Ishikawa (cell line): ENCODE data around the gene ZNF446.

Experiments
- CEBPB ChIP-seq: IDR thresholded peaks from 2 replicates; pipeline ENCODE4 v1.6.1; 2012
- ZBTB7A ChIP-seq: IDR thresholded peaks from 2 replicates; pipeline ENCODE4 v1.6.1; 2012; ENCODE audit warnings: low read depth

GRCh38 chr19:58492265-58492664, 16.1 kb downstream of the ZNF446 start:
- no peak for TF ChIP-seq CEBPB
- TF ChIP-seq ZBTB7A, result no peak
